WI38 (cell line): Measurements from ENCODE around the gene TSEN54.

Experiments
- H3K4me3 ChIP-seq: 2 replicates; pipeline ENCODE4 v1.5.1; 2011; ENCODE audit warnings: low read depth, mild to moderate bottlenecking, control low read depth, low read length
- CTCF ChIP-seq: IDR thresholded peaks from 2 replicates; pipeline ENCODE4 v1.5.1; 2012; ENCODE audit warnings: low read depth, mild to moderate bottlenecking, control low read depth, low read length

The TSEN54 gene

GRCh38 chr17:75539967-75540729, 23.8 kb downstream of the TSEN54 start:
- TF ChIP-seq CTCF, result no peak
- H3K4me3 ChIP-seq, result no peak overlapping the region

GRCh38 chr17:75540923-75541503, 24.7 kb downstream of the TSEN54 start:
- no peak overlapping the region for H3K4me3 ChIP-seq
- TF ChIP-seq CTCF, result no peak

GRCh38 chr17:75542229-75542628, 25.9 kb downstream of the TSEN54 start:
- H3K4me3 ChIP-seq, result no peak overlapping the region
- no peak for TF ChIP-seq CTCF

- no peak for TF ChIP-seq CTCF
- no peak overlapping the region for H3K4me3 ChIP-seq
Observed at GRCh38 chr17:75542728-75543336, 26.5 kb downstream of the TSEN54 start.

GRCh38 chr17:75544250-75544649, 27.9 kb downstream of the TSEN54 start:
- no peak for TF ChIP-seq CTCF
- no peak overlapping the region for H3K4me3 ChIP-seq

- H3K4me3 ChIP-seq, result no peak overlapping the region
- TF ChIP-seq CTCF, result no peak
Observed at GRCh38 chr17:75546181-75546580, 29.9 kb downstream of the TSEN54 start.

GRCh38 chr17:75547091-75547490, 30.8 kb downstream of the TSEN54 start:
- TF ChIP-seq CTCF, result no peak
- no peak overlapping the region for H3K4me3 ChIP-seq
